Measurements from ENCODE around the gene LYST.

DNA sequence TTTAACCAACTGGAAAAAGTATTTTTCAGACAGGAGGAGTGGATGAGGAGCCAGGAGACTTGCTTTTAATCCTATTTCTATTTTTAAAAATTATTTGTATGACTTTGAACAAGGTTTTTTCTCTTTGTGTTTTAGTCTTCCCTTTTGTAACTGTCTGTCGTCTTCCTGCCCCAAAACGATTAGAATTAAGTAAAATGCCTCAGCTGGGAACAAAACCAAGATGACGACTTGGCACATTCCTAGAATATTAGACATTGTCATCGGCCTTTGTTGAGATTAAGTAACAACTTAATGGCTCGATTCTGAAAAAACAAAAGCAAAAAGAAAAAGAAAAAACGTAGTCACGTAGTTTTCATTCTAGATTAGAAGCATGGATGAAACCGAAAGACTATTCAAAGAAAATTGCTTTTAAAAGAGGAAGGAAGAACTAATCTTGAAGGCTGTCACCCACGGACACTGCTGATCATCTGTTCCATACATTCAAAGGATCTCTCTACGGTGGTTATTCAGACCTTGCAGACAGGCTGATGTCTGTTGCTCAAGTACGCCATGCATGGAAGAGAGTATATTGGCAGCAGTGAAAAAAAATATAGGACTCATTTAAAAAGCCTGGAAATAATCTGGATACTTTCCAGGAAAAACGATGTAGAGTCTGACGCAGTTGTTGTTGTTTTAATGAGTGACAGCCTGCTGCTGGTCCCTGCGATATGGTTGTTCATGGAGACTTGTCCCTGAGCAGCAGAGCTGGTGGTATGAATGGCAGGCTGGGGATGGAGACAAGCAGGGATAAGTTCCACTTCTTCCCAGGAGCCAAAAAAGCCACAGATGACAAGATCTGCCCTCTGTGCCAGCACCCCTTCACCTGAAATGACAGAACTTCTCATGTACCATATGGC is 234.0 kb downstream of the LYST start:
- TF ChIP-seq, protein P1, sequence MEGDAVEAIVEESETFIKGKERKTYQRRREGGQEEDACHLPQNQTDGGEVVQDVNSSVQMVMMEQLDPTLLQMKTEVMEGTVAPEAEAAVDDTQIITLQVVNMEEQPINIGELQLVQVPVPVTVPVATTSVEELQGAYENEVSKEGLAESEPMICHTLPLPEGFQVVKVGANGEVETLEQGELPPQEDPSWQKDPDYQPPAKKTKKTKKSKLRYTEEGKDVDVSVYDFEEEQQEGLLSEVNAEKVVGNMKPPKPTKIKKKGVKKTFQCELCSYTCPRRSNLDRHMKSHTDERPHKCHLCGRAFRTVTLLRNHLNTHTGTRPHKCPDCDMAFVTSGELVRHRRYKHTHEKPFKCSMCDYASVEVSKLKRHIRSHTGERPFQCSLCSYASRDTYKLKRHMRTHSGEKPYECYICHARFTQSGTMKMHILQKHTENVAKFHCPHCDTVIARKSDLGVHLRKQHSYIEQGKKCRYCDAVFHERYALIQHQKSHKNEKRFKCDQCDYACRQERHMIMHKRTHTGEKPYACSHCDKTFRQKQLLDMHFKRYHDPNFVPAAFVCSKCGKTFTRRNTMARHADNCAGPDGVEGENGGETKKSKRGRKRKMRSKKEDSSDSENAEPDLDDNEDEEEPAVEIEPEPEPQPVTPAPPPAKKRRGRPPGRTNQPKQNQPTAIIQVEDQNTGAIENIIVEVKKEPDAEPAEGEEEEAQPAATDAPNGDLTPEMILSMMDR (IDR thresholded peaks at IDR 0.05 in 8 of 11, conservative IDR thresholded peaks at IDR 0.05 in 3 of 11): no peak
- TF ChIP-seq POLR2A (IDR thresholded peaks at IDR 0.05): no peak

Data from spleen (tissue), 7 donors.